Vagina (tissue), 2 donors: ENCODE measurements around the gene GALNT4.

ENCODE experiments used
- CTCF ChIP-seq, 3 experiments: fragments of 450-650 bp in 2 of 3; fragments of 200-600 bp in 1 of 3; sonication (generic) in 1 of 3; IDR thresholded peaks; one replicate each; pipeline ENCODE4 v1.5.1; 2017 to 2019; ENCODE audit warnings: antibody characterized with exemption in 3 of 3, mild to moderate bottlenecking in 2 of 3, moderate library complexity in 2 of 3
- POLR2A ChIP-seq, 2 donors: fragments of 450-650 bp; IDR thresholded peaks; one replicate each; pipeline ENCODE4 v1.6.1; 2017; ENCODE audit warnings: antibody characterized with exemption in 2 of 2, mild to moderate bottlenecking in 2 of 2, moderate library complexity in 2 of 2
- POLR2AphosphoS5 ChIP-seq, 2 donors: sonication (generic); formaldehyde crosslinking; IDR thresholded peaks; one replicate each; pipeline ENCODE4 v1.9.0; 2017; ENCODE audit warnings: antibody characterized with exemption in 2 of 2, mild to moderate bottlenecking in 2 of 2, low read depth in 1 of 2; ENCODE audit not compliant: insufficient read depth in 1 of 2

- TF ChIP-seq POLR2AphosphoS5 (IDR thresholded peaks at IDR 0.05; ENCODE audit: insufficient read depth in 1 of 2, low read depth in 1 of 2) (no peak), CTCF (IDR thresholded peaks at IDR 0.05) (no peak), POLR2A (IDR thresholded peaks at IDR 0.05) (no peak)
Measured at GRCh38 chr12:89484470-89484869, 40.1 kb downstream of the GALNT4 start.
